Neural cell (in vitro differentiated cells): Measurements from ENCODE around the gene KLF5. TPM values are rescaled to one million over a fixed set of nuclear protein-coding genes. Genes with fewer than 3 reads are reported as not detected.

Experiments
- H2AFZ ChIP-seq: fragments of 200-600, 300-800 bp; sonication (generic), shearing (Covaris generic); 2 replicates; pipeline ENCODE4 v1.6.0; 2014; ENCODE audit warnings: low read depth, mild to moderate bottlenecking, antibody characterized with exemption, low read length, moderate library complexity
- H3F3A ChIP-seq: fragments of 200-600 bp; shearing (Covaris generic); 2 replicates; pipeline ENCODE4 v1.6.1; 2016; ENCODE audit warnings: mild to moderate bottlenecking, moderate library complexity, mixed read lengths, antibody characterized with exemption, low read length; ENCODE audit not compliant: insufficient read depth, poor library complexity, severe bottlenecking
- H3K27ac ChIP-seq: fragments of 200-600, 300-800 bp; sonication (generic), shearing (Covaris generic); 2 replicates; pipeline ENCODE4 v1.5.1; 2014; ENCODE audit warnings: mild to moderate bottlenecking, low read length, moderate library complexity
- H3K27me3 ChIP-seq: fragments of 300-800, 200-600 bp; sonication (generic), shearing (Covaris generic); 2 replicates; pipeline ENCODE4 v1.6.0; 2014; ENCODE audit warnings: mild to moderate bottlenecking, low read depth, low read length, moderate library complexity; ENCODE audit not compliant: insufficient read depth
- H3K36me3 ChIP-seq: fragments of 300-800, 200-600 bp; sonication (generic), shearing (Covaris generic); 2 replicates; pipeline ENCODE4 v1.5.1; 2014; ENCODE audit warnings: mild to moderate bottlenecking, antibody characterized with exemption, low read length, moderate library complexity; ENCODE audit not compliant: insufficient read depth
- H3K4me2 ChIP-seq: fragments of 300-800, 200-600 bp; sonication (generic), shearing (Covaris generic); 2 replicates; pipeline ENCODE4 v1.6.0; 2014; ENCODE audit warnings: mild to moderate bottlenecking, low read length
- H3K4me3 ChIP-seq: fragments of 300-800, 200-600 bp; sonication (generic), shearing (Covaris generic); 2 replicates; pipeline ENCODE4 v1.5.1; 2014; ENCODE audit warnings: mild to moderate bottlenecking, low read length, moderate library complexity
- H3K79me2 ChIP-seq: fragments of 200-600 bp; shearing (Covaris generic); replicated peaks from 2 replicates; pipeline ENCODE4 v1.6.0; 2014; ENCODE audit warnings: mild to moderate bottlenecking, low read length, moderate library complexity; ENCODE audit not compliant: insufficient read depth
- H3K9ac ChIP-seq: fragments of 300-800, 200-600 bp; sonication (generic), shearing (Covaris generic); 2 replicates; pipeline ENCODE4 v1.6.1; 2016; ENCODE audit warnings: mild to moderate bottlenecking, low read length, mixed read lengths
- H3K9me2 ChIP-seq: fragments of 200-600 bp; shearing (Covaris generic); 2 replicates; pipeline ENCODE4 v1.6.1; 2016; ENCODE audit warnings: mild to moderate bottlenecking, low read length, mixed read lengths; ENCODE audit not compliant: insufficient read depth
- H3K9me3 ChIP-seq: fragments of 200-600, 300-800 bp; sonication (generic), shearing (Covaris generic); 2 replicates; pipeline ENCODE4 v1.6.1; 2016; ENCODE audit warnings: mild to moderate bottlenecking, mixed run types, low read length, moderate library complexity, mixed read lengths
- H4K20me1 ChIP-seq: fragments of 200-600 bp; shearing (Covaris generic); 2 replicates; pipeline ENCODE4 v1.6.1; 2016; ENCODE audit warnings: mild to moderate bottlenecking, mixed run types; ENCODE audit not compliant: insufficient read depth
- EP300 ChIP-seq: fragments of 450-650 bp; conservative IDR thresholded peaks from 2 replicates; pipeline ENCODE4 v1.6.1; 2014; ENCODE audit warnings: antibody characterized with exemption, mild to moderate bottlenecking, moderate library complexity; ENCODE audit not compliant: poor library complexity, severe bottlenecking
- EZH2 ChIP-seq: fragments of 200-600, 300-800 bp; shearing (Covaris generic), sonication (generic); IDR thresholded peaks from 2 replicates; pipeline ENCODE4 v1.6.1; 2014; ENCODE audit warnings: antibody characterized with exemption, low read length, borderline replicate concordance, mild to moderate bottlenecking; ENCODE audit not compliant: insufficient read depth, poor library complexity, severe bottlenecking
- MXI1 ChIP-seq: fragments of 450-650 bp; conservative IDR thresholded peaks from 2 replicates; pipeline ENCODE4 v1.6.1; 2014; ENCODE audit warnings: antibody characterized with exemption, mild to moderate bottlenecking; ENCODE audit not compliant: poor library complexity, severe bottlenecking
- POLR2AphosphoS5 ChIP-seq: IDR thresholded peaks from 2 replicates; pipeline ENCODE4 v1.6.1; 2012
- RAD21 ChIP-seq: fragments of 450-650 bp; conservative IDR thresholded peaks from 2 replicates; pipeline ENCODE4 v1.6.1; 2014; ENCODE audit warnings: antibody characterized with exemption, mild to moderate bottlenecking, moderate library complexity
- SMC3 ChIP-seq: fragments of 450-650 bp; conservative IDR thresholded peaks from 2 replicates; pipeline ENCODE4 v1.6.1; 2014; ENCODE audit warnings: antibody characterized with exemption, mild to moderate bottlenecking, moderate library complexity; ENCODE audit not compliant: poor library complexity
- TAF1 ChIP-seq: IDR thresholded peaks from 2 replicates; pipeline ENCODE4 v1.6.1; 2012; ENCODE audit warnings: low read depth
- polyA plus RNA-seq: library from polyadenylated mRNA; depleted of rRNA; stranded (reverse); fragments of >200 nt; gene quantifications from 2 replicates; pipeline ENCODE4 v1.2.3, GENCODE V29; 2014
- TF ChIP-seq, protein P1 (sequence below): fragments of 450-650 bp; IDR thresholded peaks from 2 replicates; pipeline ENCODE4 v1.5.1; 2014; ENCODE audit warnings: antibody characterized with exemption, mild to moderate bottlenecking, moderate library complexity; ENCODE audit not compliant: poor library complexity, severe bottlenecking
- TF ChIP-seq, protein P2 (sequence below): IDR thresholded peaks from 2 replicates; pipeline ENCODE4 v1.6.1; 2012; ENCODE audit warnings: borderline replicate concordance

KLF5 gene
- polyA plus RNA-seq, 1 donor from 2014 or later: 0.26 TPM

DNA sequence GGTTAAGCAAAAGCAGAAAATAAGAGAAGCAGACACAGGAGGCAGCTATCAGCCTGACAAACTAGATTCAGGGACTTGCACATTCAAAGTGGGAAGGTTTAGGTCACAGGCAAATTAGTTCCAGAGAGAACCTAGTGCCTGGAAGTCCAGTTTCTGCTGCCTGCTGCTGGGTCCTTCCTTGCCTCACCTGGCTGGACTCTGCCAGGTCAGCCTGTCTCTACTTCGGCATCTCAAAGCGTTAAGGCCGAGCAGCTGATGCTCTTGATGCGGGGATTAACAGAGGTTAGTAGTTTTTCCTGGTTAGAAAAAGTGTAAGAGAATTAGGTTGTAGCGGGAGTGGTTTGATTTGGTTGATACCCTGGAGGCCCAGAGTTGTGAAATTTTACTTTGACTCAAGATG lies 52.0 kb downstream of the KLF5 start:
- Histone ChIP-seq H3K9me3 (no peaks in the 10 kb centered on the region), H3F3A (no peaks in the 10 kb centered on the region), H3K79me2 (no peaks in the 10 kb centered on the region), H4K20me1 (no peaks in the 10 kb centered on the region), H2AFZ (no peak overlapping the region), H3K9ac (no peak overlapping the region), H3K27me3 (no peaks in the 10 kb centered on the region), H3K36me3 (no peaks in the 10 kb centered on the region), H3K4me2 (no peak overlapping the region), H3K4me3 (no peak overlapping the region), H3K27ac (no peak overlapping the region), H3K9me2 (no peaks in the 10 kb centered on the region)
- TF ChIP-seq EZH2: no peak
- TF ChIP-seq MXI1: no peak
- TF ChIP-seq POLR2AphosphoS5: no peak
- TF ChIP-seq, protein P1, sequence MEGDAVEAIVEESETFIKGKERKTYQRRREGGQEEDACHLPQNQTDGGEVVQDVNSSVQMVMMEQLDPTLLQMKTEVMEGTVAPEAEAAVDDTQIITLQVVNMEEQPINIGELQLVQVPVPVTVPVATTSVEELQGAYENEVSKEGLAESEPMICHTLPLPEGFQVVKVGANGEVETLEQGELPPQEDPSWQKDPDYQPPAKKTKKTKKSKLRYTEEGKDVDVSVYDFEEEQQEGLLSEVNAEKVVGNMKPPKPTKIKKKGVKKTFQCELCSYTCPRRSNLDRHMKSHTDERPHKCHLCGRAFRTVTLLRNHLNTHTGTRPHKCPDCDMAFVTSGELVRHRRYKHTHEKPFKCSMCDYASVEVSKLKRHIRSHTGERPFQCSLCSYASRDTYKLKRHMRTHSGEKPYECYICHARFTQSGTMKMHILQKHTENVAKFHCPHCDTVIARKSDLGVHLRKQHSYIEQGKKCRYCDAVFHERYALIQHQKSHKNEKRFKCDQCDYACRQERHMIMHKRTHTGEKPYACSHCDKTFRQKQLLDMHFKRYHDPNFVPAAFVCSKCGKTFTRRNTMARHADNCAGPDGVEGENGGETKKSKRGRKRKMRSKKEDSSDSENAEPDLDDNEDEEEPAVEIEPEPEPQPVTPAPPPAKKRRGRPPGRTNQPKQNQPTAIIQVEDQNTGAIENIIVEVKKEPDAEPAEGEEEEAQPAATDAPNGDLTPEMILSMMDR: no peak
- no peak for TF ChIP-seq TAF1
- TF ChIP-seq EP300: no peak
- TF ChIP-seq SMC3: no peak
- no peak for TF ChIP-seq RAD21
- TF ChIP-seq, protein P2, sequence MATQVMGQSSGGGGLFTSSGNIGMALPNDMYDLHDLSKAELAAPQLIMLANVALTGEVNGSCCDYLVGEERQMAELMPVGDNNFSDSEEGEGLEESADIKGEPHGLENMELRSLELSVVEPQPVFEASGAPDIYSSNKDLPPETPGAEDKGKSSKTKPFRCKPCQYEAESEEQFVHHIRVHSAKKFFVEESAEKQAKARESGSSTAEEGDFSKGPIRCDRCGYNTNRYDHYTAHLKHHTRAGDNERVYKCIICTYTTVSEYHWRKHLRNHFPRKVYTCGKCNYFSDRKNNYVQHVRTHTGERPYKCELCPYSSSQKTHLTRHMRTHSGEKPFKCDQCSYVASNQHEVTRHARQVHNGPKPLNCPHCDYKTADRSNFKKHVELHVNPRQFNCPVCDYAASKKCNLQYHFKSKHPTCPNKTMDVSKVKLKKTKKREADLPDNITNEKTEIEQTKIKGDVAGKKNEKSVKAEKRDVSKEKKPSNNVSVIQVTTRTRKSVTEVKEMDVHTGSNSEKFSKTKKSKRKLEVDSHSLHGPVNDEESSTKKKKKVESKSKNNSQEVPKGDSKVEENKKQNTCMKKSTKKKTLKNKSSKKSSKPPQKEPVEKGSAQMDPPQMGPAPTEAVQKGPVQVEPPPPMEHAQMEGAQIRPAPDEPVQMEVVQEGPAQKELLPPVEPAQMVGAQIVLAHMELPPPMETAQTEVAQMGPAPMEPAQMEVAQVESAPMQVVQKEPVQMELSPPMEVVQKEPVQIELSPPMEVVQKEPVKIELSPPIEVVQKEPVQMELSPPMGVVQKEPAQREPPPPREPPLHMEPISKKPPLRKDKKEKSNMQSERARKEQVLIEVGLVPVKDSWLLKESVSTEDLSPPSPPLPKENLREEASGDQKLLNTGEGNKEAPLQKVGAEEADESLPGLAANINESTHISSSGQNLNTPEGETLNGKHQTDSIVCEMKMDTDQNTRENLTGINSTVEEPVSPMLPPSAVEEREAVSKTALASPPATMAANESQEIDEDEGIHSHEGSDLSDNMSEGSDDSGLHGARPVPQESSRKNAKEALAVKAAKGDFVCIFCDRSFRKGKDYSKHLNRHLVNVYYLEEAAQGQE: no peak

DNA sequence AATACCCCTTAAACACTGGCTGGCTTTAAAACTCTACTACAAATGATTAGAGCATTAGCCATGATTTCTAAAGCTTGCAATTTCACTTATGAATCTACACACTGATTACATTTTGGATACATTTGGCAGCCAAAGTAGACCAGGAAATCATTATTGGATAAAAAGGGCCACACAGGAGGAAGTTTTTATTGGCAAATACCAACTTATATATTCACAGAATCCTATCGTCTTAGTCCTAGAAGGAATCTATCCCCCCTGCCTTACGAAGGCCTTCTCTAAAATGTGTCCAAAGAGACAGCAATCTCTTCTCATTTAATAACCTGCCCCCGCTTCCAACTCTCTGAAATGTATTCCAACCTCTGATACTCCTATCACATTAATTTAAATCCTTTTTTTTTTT lies 52.5 kb downstream of the KLF5 start:
- Histone ChIP-seq H3K79me2 (no peaks in the 10 kb centered on the region), H4K20me1 (no peaks in the 10 kb centered on the region), H3K36me3 (no peaks in the 10 kb centered on the region), H3K9ac (no peak overlapping the region), H3K4me2 (no peak overlapping the region), H3K4me3 (no peak overlapping the region), H3K27me3 (no peaks in the 10 kb centered on the region), H3F3A (no peaks in the 10 kb centered on the region), H3K9me3 (no peaks in the 10 kb centered on the region), H2AFZ (no peak overlapping the region), H3K9me2 (no peaks in the 10 kb centered on the region), H3K27ac (no peak overlapping the region)
- TF ChIP-seq EP300 (no peak), EZH2 (no peak), SMC3 (no peak), RAD21 (no peak), POLR2AphosphoS5 (no peak), MXI1 (no peak), TAF1 (no peak)
- TF ChIP-seq, protein P1: no peak
- TF ChIP-seq, protein P2: no peak
